ENCODE measurements around the gene UTP18.
"Not testable (repeated sequence)": the region's sequence is repeated elsewhere in the genome, so short reads cannot be mapped to it uniquely, and the experiment has no call there.

The UTP18 gene

GRCh38 chr17:51259564-51260236, 646 bp upstream of the UTP18 start, which contains the start of gene MBTD1:
MBTD1 (minus strand) TSS chr17:51260049; CDS start chr17:51225161, 34,888 bp downstream.
- DNase-seq: peak; percentile 93

- no peak for DNase-seq
These were observed 948 bp downstream of the UTP18 start for GRCh38 chr17:51261024-51261963.

DNA sequence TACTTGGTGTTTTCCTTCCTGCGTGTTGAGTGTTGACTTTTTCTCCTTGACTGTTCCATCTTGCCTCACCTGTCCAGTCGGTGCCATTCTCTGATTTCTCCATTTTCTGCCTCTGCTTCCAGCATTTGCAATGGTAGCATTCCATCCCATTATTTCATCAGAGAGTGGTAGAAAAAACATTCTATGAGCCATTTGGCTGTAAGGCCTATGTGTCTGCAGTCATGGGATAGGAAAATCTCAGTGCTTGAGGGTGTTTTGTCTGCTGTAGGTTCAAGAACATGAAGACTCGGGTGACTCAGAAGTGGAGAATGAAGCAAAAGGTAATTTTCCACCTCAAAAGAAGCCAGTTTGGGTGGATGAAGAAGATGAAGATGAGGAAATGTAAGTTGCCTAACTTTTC, 2.7 kb downstream of the UTP18 start:
- DNase-seq: no peak

GRCh38 chr17:51264466-51264865, 4.1 kb downstream of the UTP18 start:
- not testable (repeated sequence) for DNase-seq

DNA sequence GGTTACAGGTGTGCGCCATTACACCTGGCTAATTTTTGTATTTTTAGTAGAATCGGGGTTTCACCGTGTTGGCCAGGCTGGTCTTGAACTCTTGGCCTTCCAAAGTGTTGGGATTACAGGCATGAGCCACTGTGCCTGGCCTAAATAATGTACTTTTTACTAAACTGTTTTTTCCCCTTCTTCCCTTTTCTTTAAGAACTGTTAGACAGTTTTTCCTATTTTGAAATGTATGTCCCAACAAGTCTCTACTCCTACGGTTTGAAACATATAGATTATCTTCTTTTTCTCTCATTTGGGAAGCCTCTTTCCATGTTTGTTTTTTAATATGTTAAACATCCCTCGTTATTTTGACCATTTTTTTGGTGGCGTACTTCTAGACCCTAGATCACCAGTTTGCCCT, 9.6 kb downstream of the UTP18 start:
- no peak for DNase-seq

DNA sequence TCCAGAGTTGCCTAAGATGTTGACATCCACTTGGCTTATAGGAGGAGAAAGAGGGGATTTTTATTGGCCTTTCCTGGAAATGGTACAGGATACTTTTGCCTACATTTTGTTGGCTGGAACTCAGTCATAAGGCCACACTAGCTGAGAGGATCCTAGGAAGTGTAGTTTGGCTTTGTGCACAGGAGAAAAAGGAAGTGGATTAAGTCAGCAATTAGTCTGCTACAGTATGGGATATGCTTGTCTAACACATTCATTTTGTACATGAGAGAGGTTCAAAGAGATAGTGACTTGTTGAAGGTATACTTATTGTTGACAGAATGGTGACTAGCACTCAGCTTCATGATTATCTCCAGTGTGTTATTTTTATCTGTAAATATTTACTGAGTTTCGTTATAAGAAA, 10.3 kb downstream of the UTP18 start:
- DNase-seq: no peak

GRCh38 chr17:51272812-51273211, 12.5 kb downstream of the UTP18 start:
- DNase-seq: no peak

DNA sequence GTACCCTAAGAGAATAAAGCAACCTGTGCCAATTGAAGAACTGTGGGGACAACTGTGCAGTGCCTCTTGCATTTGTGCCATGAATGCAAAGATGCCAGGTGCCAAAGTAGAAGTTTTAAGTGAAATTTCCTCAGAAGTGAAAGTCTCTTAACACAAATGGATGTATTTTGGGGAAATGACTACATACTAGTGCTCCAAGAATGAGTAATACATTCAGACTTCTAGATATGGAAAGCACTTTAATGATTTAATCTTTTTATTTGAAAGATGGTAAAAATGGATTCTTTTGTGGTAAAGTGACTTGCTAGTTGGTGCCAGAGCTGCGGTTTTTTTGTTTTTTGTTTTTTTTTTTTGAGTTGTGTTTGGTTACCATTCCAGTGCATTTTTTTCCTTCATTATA, 15.0 kb downstream of the UTP18 start:
- no peak for DNase-seq

DNA sequence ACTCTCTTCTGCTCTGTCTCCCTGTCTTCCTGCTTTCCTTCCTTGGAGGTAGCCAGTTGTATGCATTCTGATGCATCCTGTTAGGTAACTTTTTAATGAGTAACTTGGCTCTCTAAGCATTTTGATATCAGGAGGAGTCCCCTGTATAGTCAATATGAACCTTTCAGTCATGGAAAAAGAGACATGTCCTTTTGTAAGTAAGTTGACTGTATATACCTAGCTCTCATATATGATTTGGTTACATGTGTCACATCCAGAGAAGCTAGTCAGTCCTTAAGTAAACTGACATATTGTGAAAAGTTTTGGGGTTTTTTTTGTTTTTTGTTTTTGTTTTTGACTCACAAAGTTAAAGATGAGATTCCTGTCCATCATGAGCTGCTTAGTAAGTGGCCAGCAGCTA, 18.8 kb downstream of the UTP18 start:
- DNase-seq: no peak

DNA sequence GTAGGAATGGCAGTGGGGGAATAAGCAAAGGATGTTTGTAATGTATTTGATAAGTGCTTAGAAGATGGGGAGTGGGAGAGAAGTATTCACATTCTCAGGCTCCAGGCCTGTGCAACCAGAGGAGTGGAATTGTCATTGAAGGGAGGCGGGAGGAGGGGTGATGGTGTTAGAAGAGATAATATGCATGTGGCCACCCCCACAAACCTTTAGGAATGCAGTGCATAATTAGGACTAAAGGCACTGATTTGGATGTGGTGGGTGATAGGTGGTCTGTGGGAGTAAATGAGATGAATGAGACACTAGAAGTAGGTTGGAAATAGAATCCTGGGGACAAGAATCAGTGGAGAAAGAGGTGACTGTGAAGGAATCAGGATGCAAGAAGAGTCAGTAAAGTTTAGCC, 27.1 kb downstream of the UTP18 start:
- DNase-seq: no peak

GRCh38 chr17:51289696-51290111, 29.4 kb downstream of the UTP18 start:
- no peak for DNase-seq

- DNase-seq: not testable (repeated sequence)
These were observed 34.0 kb downstream of the UTP18 start for GRCh38 chr17:51294338-51294737.

- DNase-seq: no peak
These were observed 38.4 kb downstream of the UTP18 start for GRCh38 chr17:51298508-51299371.

DNA sequence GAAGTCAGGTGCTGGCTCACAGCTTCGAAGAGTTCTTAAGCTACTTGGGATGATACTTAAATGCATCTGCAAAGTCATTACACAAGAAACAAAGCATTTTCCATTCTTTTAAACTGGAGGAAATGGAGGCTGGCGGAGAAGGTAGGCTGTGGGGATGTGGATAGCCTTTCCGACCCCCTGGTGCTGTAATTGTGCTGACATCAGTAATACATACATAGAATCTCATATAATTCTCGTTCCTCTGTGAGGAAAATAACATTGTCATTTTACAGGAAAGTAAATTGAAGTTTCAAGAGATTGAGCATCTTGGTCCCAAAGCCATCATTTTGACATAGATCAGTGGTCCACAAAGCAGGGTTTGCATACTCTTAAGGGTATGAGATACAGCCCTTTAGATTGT, 39.5 kb downstream of the UTP18 start:
- DNase-seq: no peak

- DNase-seq: no peak
These were observed 44.8 kb downstream of the UTP18 start for GRCh38 chr17:51305182-51305581.

- not testable (repeated sequence) for DNase-seq
These were observed 51.7 kb downstream of the UTP18 start for GRCh38 chr17:51312003-51312402.

DNA sequence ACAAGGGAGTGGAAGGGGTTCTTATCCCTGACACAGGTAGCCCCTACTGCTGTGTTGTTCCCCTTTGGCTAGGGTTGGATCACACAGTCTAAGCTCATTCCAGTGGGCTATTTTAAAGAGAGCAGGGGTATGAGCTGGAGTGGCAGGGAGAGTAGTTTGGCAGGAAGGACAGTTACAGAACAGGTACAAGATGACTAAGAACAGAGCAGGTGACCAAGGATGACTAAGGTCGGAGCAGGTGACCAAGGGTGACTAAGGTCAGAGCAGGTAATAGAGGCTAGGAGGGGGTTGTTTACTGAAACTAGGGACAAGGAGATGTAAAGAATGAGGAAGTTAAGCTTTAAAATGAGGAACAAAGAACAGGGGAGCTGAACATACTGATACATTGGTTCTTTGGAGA, 58.8 kb downstream of the UTP18 start:
- DNase-seq: no peak

GRCh38 chr17:51322390-51323029, 62.2 kb downstream of the UTP18 start:
- no peak for DNase-seq

DNA sequence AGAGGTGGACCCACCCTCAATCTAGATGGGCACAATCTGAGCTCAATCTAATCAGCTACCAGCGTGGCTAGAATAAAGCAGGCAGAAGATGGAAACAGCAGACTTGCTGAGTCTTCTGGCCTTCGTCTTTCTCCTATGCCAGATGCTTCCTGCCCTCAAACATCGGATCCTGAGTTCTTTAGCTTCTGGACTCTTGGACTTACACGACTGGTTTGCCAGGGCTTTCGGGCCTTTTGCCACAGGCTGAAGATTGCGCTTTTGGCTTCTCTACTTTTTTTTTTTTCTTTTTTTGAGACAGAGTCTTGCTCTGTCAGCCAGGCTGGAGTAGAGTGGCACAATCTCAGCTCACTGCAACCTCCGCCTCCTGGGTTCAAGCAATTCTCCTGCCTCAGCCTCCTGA, 65.1 kb downstream of the UTP18 start:
- no peak for DNase-seq

GRCh38 chr17:51330861-51331503, 70.6 kb downstream of the UTP18 start:
- DNase-seq: not testable (repeated sequence)

GRCh38 chr17:51335006-51335590, 74.8 kb downstream of the UTP18 start:
- no peak for DNase-seq

Data from stimulated activated CD4-positive, alpha-beta T cell treated with anti-CD3 and anti-CD28 coated beads, Interleukin-4, amount 100 ng/mL, for 1 hour (primary cell).